Neural cell (in vitro differentiated cells): ENCODE results near the gene AHRR. TPM values are rescaled to one million over a fixed set of nuclear protein-coding genes. Genes with fewer than 3 reads are reported as not detected.

ENCODE experiments used
- H2AFZ ChIP-seq: fragments of 200-600, 300-800 bp; sonication (generic), shearing (Covaris generic); 2 replicates; pipeline ENCODE4 v1.6.0; 2014; ENCODE audit warnings: low read depth, mild to moderate bottlenecking, antibody characterized with exemption, low read length, moderate library complexity
- H3F3A ChIP-seq: fragments of 200-600 bp; shearing (Covaris generic); 2 replicates; pipeline ENCODE4 v1.6.1; 2016; ENCODE audit warnings: mild to moderate bottlenecking, moderate library complexity, mixed read lengths, antibody characterized with exemption, low read length; ENCODE audit not compliant: insufficient read depth, poor library complexity, severe bottlenecking
- H3K27ac ChIP-seq: fragments of 200-600, 300-800 bp; sonication (generic), shearing (Covaris generic); 2 replicates; pipeline ENCODE4 v1.5.1; 2014; ENCODE audit warnings: mild to moderate bottlenecking, low read length, moderate library complexity
- H3K27me3 ChIP-seq: fragments of 300-800, 200-600 bp; sonication (generic), shearing (Covaris generic); 2 replicates; pipeline ENCODE4 v1.6.0; 2014; ENCODE audit warnings: mild to moderate bottlenecking, low read depth, low read length, moderate library complexity; ENCODE audit not compliant: insufficient read depth
- H3K36me3 ChIP-seq: fragments of 300-800, 200-600 bp; sonication (generic), shearing (Covaris generic); 2 replicates; pipeline ENCODE4 v1.5.1; 2014; ENCODE audit warnings: mild to moderate bottlenecking, antibody characterized with exemption, low read length, moderate library complexity; ENCODE audit not compliant: insufficient read depth
- H3K4me2 ChIP-seq: fragments of 300-800, 200-600 bp; sonication (generic), shearing (Covaris generic); 2 replicates; pipeline ENCODE4 v1.6.0; 2014; ENCODE audit warnings: mild to moderate bottlenecking, low read length
- H3K4me3 ChIP-seq: fragments of 300-800, 200-600 bp; sonication (generic), shearing (Covaris generic); 2 replicates; pipeline ENCODE4 v1.5.1; 2014; ENCODE audit warnings: mild to moderate bottlenecking, low read length, moderate library complexity
- H3K79me2 ChIP-seq: fragments of 200-600 bp; shearing (Covaris generic); replicated peaks from 2 replicates; pipeline ENCODE4 v1.6.0; 2014; ENCODE audit warnings: mild to moderate bottlenecking, low read length, moderate library complexity; ENCODE audit not compliant: insufficient read depth
- H3K9ac ChIP-seq: fragments of 300-800, 200-600 bp; sonication (generic), shearing (Covaris generic); 2 replicates; pipeline ENCODE4 v1.6.1; 2016; ENCODE audit warnings: mild to moderate bottlenecking, low read length, mixed read lengths
- H3K9me2 ChIP-seq: fragments of 200-600 bp; shearing (Covaris generic); 2 replicates; pipeline ENCODE4 v1.6.1; 2016; ENCODE audit warnings: mild to moderate bottlenecking, low read length, mixed read lengths; ENCODE audit not compliant: insufficient read depth
- H3K9me3 ChIP-seq: fragments of 200-600, 300-800 bp; sonication (generic), shearing (Covaris generic); 2 replicates; pipeline ENCODE4 v1.6.1; 2016; ENCODE audit warnings: mild to moderate bottlenecking, mixed run types, low read length, moderate library complexity, mixed read lengths
- H4K20me1 ChIP-seq: fragments of 200-600 bp; shearing (Covaris generic); 2 replicates; pipeline ENCODE4 v1.6.1; 2016; ENCODE audit warnings: mild to moderate bottlenecking, mixed run types; ENCODE audit not compliant: insufficient read depth
- CTCF ChIP-seq: fragments of 450-650 bp; IDR thresholded peaks from 2 replicates; pipeline ENCODE4 v1.5.1; 2014; ENCODE audit warnings: antibody characterized with exemption, mild to moderate bottlenecking, moderate library complexity; ENCODE audit not compliant: poor library complexity, severe bottlenecking
- EP300 ChIP-seq: fragments of 450-650 bp; conservative IDR thresholded peaks from 2 replicates; pipeline ENCODE4 v1.6.1; 2014; ENCODE audit warnings: antibody characterized with exemption, mild to moderate bottlenecking, moderate library complexity; ENCODE audit not compliant: poor library complexity, severe bottlenecking
- EZH2 ChIP-seq: fragments of 200-600, 300-800 bp; shearing (Covaris generic), sonication (generic); IDR thresholded peaks from 2 replicates; pipeline ENCODE4 v1.6.1; 2014; ENCODE audit warnings: antibody characterized with exemption, low read length, borderline replicate concordance, mild to moderate bottlenecking; ENCODE audit not compliant: insufficient read depth, poor library complexity, severe bottlenecking
- MXI1 ChIP-seq: fragments of 450-650 bp; conservative IDR thresholded peaks from 2 replicates; pipeline ENCODE4 v1.6.1; 2014; ENCODE audit warnings: antibody characterized with exemption, mild to moderate bottlenecking; ENCODE audit not compliant: poor library complexity, severe bottlenecking
- POLR2AphosphoS5 ChIP-seq: IDR thresholded peaks from 2 replicates; pipeline ENCODE4 v1.6.1; 2012
- RAD21 ChIP-seq: fragments of 450-650 bp; conservative IDR thresholded peaks from 2 replicates; pipeline ENCODE4 v1.6.1; 2014; ENCODE audit warnings: antibody characterized with exemption, mild to moderate bottlenecking, moderate library complexity
- REST ChIP-seq: IDR thresholded peaks from 2 replicates; pipeline ENCODE4 v1.6.1; 2012; ENCODE audit warnings: borderline replicate concordance
- SMC3 ChIP-seq: fragments of 450-650 bp; conservative IDR thresholded peaks from 2 replicates; pipeline ENCODE4 v1.6.1; 2014; ENCODE audit warnings: antibody characterized with exemption, mild to moderate bottlenecking, moderate library complexity; ENCODE audit not compliant: poor library complexity
- TAF1 ChIP-seq: IDR thresholded peaks from 2 replicates; pipeline ENCODE4 v1.6.1; 2012; ENCODE audit warnings: low read depth
- polyA plus RNA-seq: library from polyadenylated mRNA; depleted of rRNA; stranded (reverse); fragments of >200 nt; gene quantifications from 2 replicates; pipeline ENCODE4 v1.2.3, GENCODE V29; 2014

AHRR gene
- polyA plus RNA-seq, 1 donor from 2014 or later, result 0.26 TPM

GRCh38 chr5:407801-408268 is 86.3 kb downstream of the AHRR start:
- no peak overlapping the region for H3K9ac ChIP-seq
- no peaks in the 10 kb centered on the region for H3K27me3 ChIP-seq
- no peaks in the 10 kb centered on the region for H3K9me2 ChIP-seq
- no peaks in the 10 kb centered on the region for H3K36me3 ChIP-seq
- no peak overlapping the region for H3K4me3 ChIP-seq
- H4K20me1 ChIP-seq, result no peaks in the 10 kb centered on the region
- H3K27ac ChIP-seq, result no peak overlapping the region
- H3K4me2 ChIP-seq, result no peak overlapping the region
- TF ChIP-seq MXI1 (no peak), REST (no peak), POLR2AphosphoS5 (no peak), EP300 (no peak), SMC3 (no peak), EZH2 (no peak), RAD21 (no peak), CTCF (no peak), TAF1 (no peak)
- no peaks in the 10 kb centered on the region for H3F3A ChIP-seq
- no peaks in the 10 kb centered on the region for H3K79me2 ChIP-seq
- H3K9me3 ChIP-seq, result no peaks in the 10 kb centered on the region
- H2AFZ ChIP-seq, result no peak overlapping the region

GRCh38 chr5:410911-411517 is 89.5 kb downstream of the AHRR start:
- Histone ChIP-seq H3K27ac (no peak overlapping the region), H3K9ac (no peak overlapping the region), H3K4me3 (no peak overlapping the region), H3K4me2 (no peak overlapping the region), H3K9me2 (no peaks in the 10 kb centered on the region), H3F3A (no peaks in the 10 kb centered on the region), H3K27me3 (no peaks in the 10 kb centered on the region), H2AFZ (no peak overlapping the region), H3K36me3 (no peaks in the 10 kb centered on the region), H3K79me2 (no peaks in the 10 kb centered on the region), H3K9me3 (no peaks in the 10 kb centered on the region), H4K20me1 (no peaks in the 10 kb centered on the region)
- no peak for TF ChIP-seq EZH2
- no peak for TF ChIP-seq MXI1
- TF ChIP-seq EP300, result no peak
